Stimulated activated CD4-positive, alpha-beta T cell treated with anti-CD3 and anti-CD28 coated beads, Interleukin-15, amount 100 ng/mL, for 1 hour (primary cell): Measurements from ENCODE around the gene UGGT1.

Source experiments
- DNase-seq, 2 donors: peaks; one replicate each; pipeline ENCODE4 v3.0.0-alpha.2; 2020; ENCODE audit warnings: low read depth in 1 of 2, low spot score in 1 of 2

The UGGT1 gene

DNA sequence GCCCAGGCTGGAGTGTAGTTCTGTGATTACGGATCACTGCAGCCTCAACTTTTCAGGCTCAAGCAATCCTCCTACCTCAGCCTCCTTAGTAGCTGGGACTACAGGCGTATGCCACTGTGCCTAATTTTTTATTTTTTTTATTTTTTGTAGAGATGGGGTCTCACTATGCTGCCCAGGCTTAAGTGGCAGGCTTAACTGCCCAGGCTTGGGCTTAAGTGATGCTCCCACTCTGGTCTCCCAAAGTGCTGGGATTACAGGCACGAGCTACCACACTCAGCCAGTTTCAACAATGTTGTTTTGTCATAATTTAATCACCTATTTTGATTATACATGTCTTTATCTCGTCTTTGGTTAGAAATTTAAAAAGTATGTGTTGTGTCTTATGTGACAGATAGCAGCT is 18.2 kb downstream of the UGGT1 start:
- no peak for DNase-seq

DNA sequence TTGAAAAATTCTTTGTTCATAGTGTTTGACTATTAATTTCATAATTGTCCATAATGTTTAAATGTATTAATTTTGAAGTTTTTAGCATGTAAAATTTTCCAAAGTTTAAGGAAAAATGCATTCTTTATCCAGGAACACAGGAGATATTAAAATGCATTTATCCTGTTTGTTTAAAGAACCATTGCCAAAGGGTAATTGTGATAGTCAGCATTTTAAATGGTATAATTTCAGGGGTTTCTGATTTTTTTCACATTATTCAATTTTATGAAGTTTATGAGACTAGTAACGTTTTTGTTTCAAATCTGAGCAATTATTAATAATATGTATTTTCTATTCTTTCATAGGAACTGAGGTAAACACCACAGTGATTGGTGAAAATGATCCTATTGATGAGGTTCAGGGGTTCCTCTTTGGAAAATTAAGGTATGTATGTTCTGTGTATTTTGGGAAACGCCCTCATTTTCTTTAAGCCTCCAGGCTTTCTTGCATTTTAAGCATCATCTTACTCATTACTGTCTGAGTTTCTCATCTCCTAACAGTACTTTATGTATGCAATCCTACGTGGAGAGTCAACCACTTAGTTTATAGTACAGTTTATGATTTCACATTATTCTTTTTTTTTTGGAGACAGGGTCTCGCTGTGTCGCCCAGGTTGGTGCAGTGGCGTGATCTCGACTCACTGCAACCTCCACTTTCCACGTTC is 25.1 kb downstream of the UGGT1 start:
- DNase-seq = no peak

DNA sequence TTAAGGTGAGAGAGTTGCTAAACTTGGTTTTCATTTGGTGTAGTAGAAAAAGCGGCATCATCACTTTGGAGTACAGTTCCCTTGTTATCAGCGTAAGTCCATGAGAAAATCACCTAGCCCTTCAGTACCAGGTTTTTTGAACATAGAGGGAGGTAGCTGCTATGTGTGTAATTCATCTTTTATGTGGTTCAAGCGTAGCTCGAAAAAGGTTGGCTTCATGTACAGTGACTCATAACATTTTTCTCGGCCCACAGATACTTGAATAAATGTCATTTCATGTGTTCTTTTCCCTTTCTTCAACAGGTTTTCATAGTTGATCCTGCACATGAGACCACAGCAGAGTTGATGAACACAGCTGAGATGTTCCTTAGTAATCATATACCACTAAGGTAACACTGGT is 43.6 kb downstream of the UGGT1 start:
- no peak for DNase-seq

GRCh38 chr2:128137094-128137616 is 46.2 kb downstream of the UGGT1 start:
- DNase-seq = no peak

GRCh38 chr2:128139624-128140023 is 48.6 kb downstream of the UGGT1 start:
- no peak for DNase-seq

DNA sequence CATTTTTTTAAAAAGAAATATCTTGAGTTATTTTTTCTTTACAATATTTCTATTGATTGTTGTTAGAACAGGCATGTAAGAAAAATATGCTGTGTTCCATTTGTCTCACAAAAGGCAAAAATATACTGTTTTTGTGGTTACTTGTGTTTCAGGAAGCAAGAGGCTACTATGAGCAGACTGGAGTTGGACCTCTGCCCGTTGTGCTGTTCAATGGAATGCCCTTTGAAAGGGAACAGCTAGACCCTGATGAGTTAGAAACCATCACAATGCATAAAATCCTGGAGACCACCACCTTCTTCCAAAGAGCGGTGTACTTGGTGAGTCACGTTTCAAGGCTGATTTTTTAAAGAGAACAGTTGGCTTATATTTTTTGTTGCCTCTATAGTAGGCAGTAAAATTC is 54.7 kb downstream of the UGGT1 start:
- no peak for DNase-seq

GRCh38 chr2:128153786-128154185 is 62.8 kb downstream of the UGGT1 start:
- no peak for DNase-seq

DNA sequence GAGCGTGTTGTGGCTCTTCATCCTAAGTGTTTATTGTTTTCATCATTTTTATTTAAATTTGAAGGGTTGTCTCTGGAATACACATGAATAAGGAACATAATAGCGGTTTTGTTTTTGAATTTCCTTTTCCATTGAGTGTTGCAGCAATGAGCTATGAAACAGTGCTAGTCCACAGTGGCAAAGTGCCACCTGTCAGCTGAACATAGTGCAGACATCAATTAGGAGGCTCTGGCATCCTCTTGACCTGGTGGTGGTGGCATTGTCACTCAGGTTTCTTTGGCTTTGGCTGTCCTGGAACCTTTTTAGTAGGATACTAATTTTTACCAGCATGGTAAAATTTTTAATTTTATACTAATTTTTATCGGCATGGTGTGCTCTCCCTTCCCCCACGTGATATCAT is 63.2 kb downstream of the UGGT1 start:
- DNase-seq = no peak

DNA sequence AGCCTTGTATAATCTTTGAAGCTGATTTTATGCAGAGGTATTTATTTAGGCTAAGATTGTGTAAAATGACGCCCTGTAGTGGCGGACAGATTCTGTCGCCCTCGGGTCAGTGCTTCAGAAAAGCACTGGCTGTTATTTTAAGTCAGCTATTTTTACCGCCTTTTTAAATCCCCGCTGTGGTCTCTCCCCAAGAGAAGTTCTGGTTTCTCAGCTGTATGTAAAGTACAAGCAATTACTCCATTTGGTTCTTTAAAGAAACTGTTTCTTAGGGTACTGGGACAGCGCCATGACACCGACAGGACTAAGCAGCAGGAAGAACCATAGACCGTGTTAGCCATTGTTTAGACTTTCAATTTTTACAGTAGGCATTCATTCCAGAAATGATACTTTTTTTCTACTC is 65.0 kb downstream of the UGGT1 start:
- DNase-seq = no peak

GRCh38 chr2:128156812-128157211 is 65.8 kb downstream of the UGGT1 start:
- no peak for DNase-seq

DNA sequence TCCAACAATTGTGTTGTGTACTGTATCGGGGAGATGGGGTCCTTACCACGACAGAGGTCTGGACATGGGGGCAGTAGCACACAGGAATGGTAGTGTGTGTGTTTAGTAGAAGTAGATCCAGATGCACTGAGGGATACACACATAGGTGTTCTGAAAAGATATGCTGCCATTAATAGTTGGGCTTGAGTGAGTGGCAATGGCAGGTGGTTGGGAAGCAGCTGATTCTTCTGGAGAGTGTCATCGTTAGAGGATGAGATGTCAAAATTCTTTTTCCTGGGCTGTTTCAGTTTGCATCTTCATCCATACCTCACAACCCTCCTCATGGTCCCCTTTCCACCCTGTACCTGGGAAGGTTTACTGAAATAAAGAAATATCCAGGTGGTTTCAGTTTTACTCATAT is 66.6 kb downstream of the UGGT1 start:
- DNase-seq = no peak

- DNase-seq = no peak
Observed at GRCh38 chr2:128158176-128158575, 67.2 kb downstream of the UGGT1 start.

- DNase-seq = no peak
Observed at GRCh38 chr2:128159437-128159836, 68.4 kb downstream of the UGGT1 start.

DNA sequence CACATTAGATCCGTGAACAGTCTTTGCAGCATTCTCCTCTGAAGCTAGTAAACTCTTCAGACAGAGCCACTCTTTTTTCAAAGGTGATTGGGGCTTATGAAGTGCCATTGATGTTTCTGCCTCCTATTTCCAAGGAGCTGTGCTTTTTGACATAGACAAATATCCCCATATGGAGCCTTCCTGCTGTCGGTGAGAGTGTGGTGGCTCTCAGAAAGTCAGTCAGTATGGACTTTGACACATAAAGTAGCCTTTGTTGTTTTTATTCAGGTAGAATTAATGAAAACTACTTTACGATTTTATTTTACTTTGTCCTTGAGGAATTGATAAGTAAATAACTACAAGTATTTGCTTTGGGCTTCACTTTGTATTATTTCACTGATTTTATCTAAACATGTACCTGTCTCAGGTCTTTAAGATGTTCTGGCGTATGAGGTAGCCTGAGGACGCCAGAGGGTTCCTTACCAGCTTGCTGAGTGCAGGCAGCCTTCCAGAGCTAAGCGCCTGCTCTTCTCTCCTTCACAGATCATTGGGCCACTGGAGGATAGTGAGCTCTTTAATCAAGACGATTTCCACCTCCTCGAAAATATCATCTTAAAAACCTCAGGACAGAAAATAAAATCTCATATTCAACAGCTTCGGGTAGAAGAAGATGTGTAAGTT is 69.7 kb downstream of the UGGT1 start:
- no peak for DNase-seq

- no peak for DNase-seq
Observed at GRCh38 chr2:128162266-128162665, 71.3 kb downstream of the UGGT1 start.

DNA sequence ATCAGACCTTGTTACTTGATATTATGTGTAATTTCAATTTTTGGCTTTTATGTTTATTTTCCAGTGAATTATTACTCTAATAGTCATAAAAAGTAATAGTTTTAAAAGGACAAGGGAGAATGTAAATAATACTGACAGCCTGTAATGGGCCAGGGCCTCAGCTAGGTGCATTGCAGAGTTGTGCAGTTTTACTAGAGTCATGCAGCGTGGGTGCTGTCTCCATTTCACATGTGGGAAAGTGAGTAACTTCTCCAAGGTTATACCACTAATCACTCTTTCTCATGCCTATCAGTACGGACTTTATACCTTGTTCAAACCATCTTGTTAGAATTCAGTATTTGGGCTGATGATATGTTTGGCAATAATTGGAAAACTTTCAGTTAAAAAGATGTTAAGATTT is 73.3 kb downstream of the UGGT1 start:
- DNase-seq = no peak

DNA sequence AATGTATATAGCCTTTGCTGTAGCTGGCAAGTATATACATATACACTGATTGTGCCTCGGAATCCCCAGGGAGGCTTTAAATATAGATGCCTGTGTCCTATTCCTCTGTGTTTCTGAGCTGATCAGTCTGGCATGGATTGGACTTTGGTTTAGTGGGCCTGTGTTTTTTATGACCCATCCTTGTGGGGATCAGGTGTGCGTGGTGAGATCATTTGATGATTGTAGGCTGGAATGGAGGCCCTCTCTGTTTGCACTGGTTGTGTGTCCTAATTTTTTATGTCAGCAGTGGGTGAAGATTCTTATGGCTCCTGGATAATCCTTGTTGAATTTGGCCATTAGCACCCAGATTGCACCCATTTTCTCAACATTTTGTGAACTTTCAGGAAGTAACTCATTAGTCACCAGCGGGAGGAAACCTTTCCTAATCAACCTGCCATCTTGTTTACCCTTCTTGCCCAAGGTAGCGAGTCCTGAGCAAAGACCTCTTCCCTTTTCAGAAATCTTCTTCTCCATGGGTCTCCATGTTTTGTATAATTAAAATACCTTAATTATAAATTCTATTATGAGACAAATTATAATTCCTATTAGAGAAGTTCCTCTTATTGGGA is 75.8 kb downstream of the UGGT1 start:
- no peak for DNase-seq

GRCh38 chr2:128169094-128169493 is 78.1 kb downstream of the UGGT1 start:
- no peak for DNase-seq

DNA sequence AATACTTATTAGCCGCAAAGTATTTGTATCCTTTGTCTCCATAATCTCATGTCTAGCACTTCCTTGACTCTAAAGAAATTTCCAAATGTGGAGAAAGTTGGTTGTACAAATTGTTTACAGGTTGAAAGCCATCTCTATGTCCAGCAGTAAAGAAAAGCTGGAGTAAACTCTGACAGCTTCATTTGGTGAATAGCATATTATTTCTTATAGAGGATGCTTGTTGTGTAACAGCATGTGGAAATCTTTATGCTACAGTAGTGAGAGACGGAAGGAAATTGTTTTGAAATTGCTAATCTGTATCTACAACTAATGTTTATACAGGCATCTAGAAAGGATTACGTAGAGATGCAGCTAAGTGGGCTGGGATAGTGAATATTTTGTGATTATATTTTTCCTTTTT is 78.5 kb downstream of the UGGT1 start:
- DNase-seq = no peak

DNA sequence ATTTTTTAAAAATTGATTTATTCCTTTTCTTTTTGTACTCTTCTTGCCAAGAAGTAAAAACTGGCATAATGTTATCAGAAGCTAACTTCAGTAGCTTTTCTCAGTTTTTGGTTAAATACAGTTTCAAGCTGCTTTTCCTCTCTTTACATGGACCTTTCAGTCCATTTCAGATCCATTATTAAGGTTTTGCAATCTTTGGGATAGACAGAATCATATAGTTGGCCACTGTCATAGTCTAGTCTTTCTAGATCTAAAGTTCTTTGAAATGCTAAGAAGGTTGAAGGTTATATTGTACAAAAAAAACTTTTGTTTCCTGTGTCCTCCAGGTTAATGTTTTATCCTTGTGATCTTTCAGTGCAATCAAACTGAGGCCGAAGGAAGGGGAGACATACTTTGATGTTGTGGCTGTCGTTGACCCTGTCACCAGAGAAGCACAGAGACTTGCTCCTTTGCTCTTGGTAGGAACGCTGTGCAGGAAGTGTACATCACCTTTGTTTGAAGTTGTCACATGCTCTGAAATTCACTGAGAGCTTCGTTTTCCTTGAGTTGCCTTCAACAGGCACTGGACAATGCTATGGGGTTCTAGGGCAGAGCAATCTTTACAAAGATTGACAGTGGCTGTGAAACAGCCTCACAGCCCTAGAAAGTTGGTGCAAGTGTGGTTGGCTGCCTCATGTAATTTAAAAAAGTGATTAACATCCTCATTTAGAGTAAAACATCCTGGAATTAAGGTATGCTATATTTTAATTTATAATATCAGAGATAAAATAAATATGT is 79.1 kb downstream of the UGGT1 start:
- DNase-seq = no peak

GRCh38 chr2:128170776-128171175 is 79.8 kb downstream of the UGGT1 start:
- DNase-seq = no peak

DNA sequence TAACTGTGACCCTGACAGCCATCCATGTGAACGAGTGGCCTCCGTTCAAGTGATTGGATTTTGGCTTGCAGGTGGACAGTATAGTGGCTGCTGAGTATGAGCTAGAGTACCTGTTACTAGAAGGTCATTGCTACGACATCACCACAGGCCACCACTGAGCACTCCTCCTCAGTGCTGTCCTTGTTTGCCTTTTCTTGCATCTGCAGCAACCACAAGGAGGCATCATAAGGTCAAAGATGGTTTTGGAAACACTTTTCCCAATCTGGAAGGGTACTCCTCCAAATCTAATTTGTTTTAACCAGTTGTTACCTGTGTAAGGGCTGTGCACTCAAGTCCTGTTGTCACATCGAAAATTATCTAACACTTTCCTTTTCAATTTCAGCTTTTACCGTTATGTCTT is 81.2 kb downstream of the UGGT1 start:
- DNase-seq = no peak
